ENCODE measurements around the gene SEMA4G. TPM values are rescaled to one million over a fixed set of nuclear protein-coding genes. Genes with fewer than 3 reads are reported as not detected.

The SEMA4G gene
- total RNA-seq, 1 experiment from 2014 or later, result 29.4 TPM

GRCh38 chr10:100981178-100981772 lies 12.0 kb downstream of the SEMA4G start:
- intact Hi-C loops (cut with micrococcal nuclease), result no loop called here
- TF ChIP-seq EZH2 (IDR thresholded peaks at IDR 0.05) (no peak), SP1 (IDR thresholded peaks at IDR 0.05; ENCODE audit: low read depth) (no peak), RAD21 (IDR thresholded peaks at IDR 0.05; ENCODE audit: low read depth) (no peak), JUND (IDR thresholded peaks at IDR 0.05) (no peak), YY1 (IDR thresholded peaks at IDR 0.05; ENCODE audit: extremely low read depth, insufficient replicate concordance, low read depth, low read length) (no peak), EGR1 (IDR thresholded peaks at IDR 0.05; ENCODE audit: low read depth) (no peak), ATF3 (IDR thresholded peaks at IDR 0.05) (no peak), CEBPB (IDR thresholded peaks at IDR 0.05; ENCODE audit: low read depth) (no peak), SIN3A (IDR thresholded peaks at IDR 0.05; ENCODE audit: low read depth) (no peak), TCF7L2 (IDR thresholded peaks at IDR 0.05; ENCODE audit: borderline replicate concordance, extremely low read depth, insufficient read depth, insufficient read length) (no peak), CBX3 (IDR thresholded peaks at IDR 0.05; ENCODE audit: low read depth) (no peak), ELF1 (IDR thresholded peaks at IDR 0.05; ENCODE audit: borderline replicate concordance, low read depth) (no peak), FOSL1 (IDR thresholded peaks at IDR 0.05; ENCODE audit: low read depth) (no peak), SRF (IDR thresholded peaks at IDR 0.05; ENCODE audit: low read depth) (no peak), POLR2AphosphoS5 (IDR thresholded peaks at IDR 0.05; ENCODE audit: low read depth, low read length) (no peak), ZFX (IDR thresholded peaks at IDR 0.05) (no peak), MAX (IDR thresholded peaks at IDR 0.05) (no peak), ZBTB33 (IDR thresholded peaks at IDR 0.05; ENCODE audit: extremely low read depth, insufficient replicate concordance, low read length) (no peak), CTCF (IDR thresholded peaks at IDR 0.05 in 2 of 3, conservative IDR thresholded peaks at IDR 0.05 in 1 of 3; ENCODE audit: borderline replicate concordance in 1 of 3, insufficient read depth in 1 of 3, low read depth in 2 of 3, low read length in 2 of 3) (no peak)
- Histone ChIP-seq H3K27me3 (ENCODE audit: insufficient read depth, low read length) (no peaks in the 10 kb centered on the region), H3K27ac (ENCODE audit: low read depth, low read length) (no peak overlapping the region), H3K4me3 (replicated peaks in 1 of 2; ENCODE audit: low read depth in 1 of 2, low read length in 2 of 2) (no peak overlapping the region), H3K9me2 (ENCODE audit: insufficient read depth) (no peaks in the 10 kb centered on the region), H2AFZ (ENCODE audit: low read depth, low read length, poor library complexity, severe bottlenecking) (no peak overlapping the region), H3K9me3 (ENCODE audit: control insufficient read depth in 1 of 2, insufficient read depth in 1 of 2, low read depth in 1 of 2, low read length in 2 of 2) (no peaks in the 10 kb centered on the region), H3K36me3 (ENCODE audit: control insufficient read depth in 1 of 2, insufficient read depth in 2 of 2, low read length in 2 of 2) (peaks cover 4 to 14% of the 10 kb centered on the region in 2 experiments; a peak in 3 of 4 replicates), H4K20me1 (ENCODE audit: insufficient read depth) (no peaks in the 10 kb centered on the region), H3K4me2 (ENCODE audit: low read length) (no peak overlapping the region), H3K4me1 (ENCODE audit: control insufficient read depth in 1 of 2, insufficient read depth in 2 of 2, low read length in 2 of 2) (peaks cover 5 to 15% of the 10 kb centered on the region in 2 experiments; a peak in 3 of 4 replicates), H3K9ac (ENCODE audit: low read length) (no peak overlapping the region), H3K79me2 (ENCODE audit: insufficient read depth, low read length) (peaks cover 9% of the 10 kb centered on the region)
- POLR2A ChIA-PET, result no interaction called here
- CTCF ChIA-PET, result interaction anchor here (1.2 kb wide), 1 partner anchor 18 kb away, joined by 3 read pairs; the partner anchor contains the start of gene LZTS2
- ATAC-seq, result no peak
- RAD21 ChIA-PET (ENCODE audit: low non-redundant PET in 1 of 2, low total read pairs in 2 of 2, uncharacterized antibody in 2 of 2, unreplicated experiment in 2 of 2), result no interaction called here
- no TSS peak for BruUV-seq (replicated peaks)
- DNase-seq (ENCODE audit: low read depth, low spot score), result no peak

Measured in HCT116 (cell line).